Kidney glomerular epithelial cell (primary cell): ENCODE measurements around the gene PABPC1L.
A peak's percentile ranks its signal among the peaks of the same experiment; 100 is the strongest.

Experiments
- DNase-seq: peaks from one replicate; lab custom pipeline; 2025; lab: John Stamatoyannopoulos, UW

PABPC1L gene

DNA sequence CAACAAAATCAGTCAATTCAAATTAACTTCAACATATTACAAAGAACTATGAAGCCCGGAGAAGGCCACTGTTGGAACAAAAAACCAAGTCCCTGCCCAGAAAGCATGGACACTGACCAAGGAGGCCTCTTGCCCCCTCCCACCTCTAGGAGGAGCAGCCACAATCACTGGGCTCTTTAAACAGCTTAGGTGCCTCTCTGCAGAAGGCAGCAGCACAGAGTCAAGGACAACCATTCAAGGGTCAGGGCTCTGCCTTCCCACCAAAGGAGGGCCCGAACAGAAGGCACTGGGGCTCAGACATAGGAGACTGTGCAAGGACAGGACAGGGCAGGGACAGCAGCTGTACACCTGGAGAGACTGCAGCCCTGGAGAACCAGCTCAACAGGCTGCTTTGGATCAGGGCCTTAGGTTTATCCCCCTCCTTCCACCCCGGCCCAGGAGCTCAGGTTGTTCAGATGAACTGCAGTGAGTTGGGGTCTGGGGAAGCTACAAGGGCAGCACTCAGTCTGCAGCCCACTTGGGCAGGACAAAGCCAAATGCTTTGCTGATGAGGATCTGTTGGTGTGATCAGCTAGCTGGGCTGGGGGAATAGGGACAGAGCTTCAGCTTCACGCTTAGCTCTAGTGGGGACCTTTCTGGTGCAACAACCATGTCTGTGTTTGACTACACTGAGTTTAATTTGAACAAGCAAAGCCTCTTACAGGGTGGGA lies 32.6 kb downstream of the PABPC1L start:
- no peak for DNase-seq

GRCh38 chr20:44943828-44944227 lies 34.0 kb downstream of the PABPC1L start:
- DNase-seq = no peak

DNA sequence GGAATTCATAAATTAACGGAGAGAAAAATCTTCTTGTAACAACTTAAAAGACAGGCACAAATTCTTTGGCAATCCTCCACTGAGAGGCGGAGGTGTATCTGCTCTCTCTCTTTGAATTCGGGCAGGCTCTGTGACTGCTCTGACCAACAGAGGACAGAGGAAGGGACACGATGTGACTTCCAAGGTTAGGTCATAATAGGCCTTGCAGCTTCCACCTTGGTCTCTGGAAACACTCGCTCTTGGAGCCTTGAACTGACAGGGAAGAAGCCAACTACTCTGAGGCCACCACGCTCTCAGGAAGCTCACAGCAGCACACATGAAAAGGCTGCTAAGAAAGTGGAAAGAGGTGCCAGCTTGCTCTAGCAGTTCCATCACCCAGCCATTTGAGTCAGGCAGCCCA lies 35.4 kb downstream of the PABPC1L start:
- DNase-seq = no peak

- no peak for DNase-seq
Observed at GRCh38 chr20:44946271-44946852, 36.5 kb downstream of the PABPC1L start.

DNA sequence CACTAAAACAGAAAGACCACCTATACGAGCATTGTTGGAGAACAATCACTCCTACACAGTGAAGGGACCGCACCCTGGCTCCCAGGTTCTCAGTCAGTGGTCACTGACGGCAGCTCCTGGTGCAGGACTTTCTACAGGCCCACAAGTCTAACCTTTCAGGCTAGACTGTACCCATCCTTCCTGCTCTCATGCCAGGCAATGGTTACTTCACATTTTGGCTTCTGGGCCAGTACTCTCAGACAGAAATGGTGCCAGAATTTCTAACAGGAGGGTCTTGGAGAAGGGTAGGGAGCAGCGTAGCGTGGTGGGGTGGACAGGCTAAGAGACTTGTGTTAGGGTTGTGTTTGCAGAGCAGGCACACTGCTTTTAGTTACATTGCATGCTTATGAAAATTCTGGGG lies 38.2 kb downstream of the PABPC1L start:
- DNase-seq = no peak

GRCh38 chr20:44948513-44948912 lies 38.7 kb downstream of the PABPC1L start:
- no peak for DNase-seq

DNA sequence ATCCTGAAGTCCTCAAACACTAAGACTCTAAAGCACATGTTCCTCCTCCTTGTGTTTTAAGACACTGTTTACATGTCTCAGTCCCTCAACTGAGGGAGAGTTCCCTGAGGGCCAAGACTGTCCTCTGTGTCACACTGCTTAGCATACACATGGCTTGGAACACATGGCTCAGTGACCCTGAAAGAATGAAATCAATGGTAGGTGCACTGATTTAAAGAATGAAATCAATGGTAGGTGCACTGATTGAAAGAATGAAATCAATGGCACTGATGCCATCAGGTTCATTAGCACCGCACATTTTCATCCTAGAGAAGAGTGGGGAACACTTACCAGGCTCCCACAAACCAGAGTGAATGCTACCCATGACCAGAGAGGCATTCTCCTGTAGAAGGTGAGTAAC lies 40.5 kb downstream of the PABPC1L start:
- DNase-seq = no peak

DNA sequence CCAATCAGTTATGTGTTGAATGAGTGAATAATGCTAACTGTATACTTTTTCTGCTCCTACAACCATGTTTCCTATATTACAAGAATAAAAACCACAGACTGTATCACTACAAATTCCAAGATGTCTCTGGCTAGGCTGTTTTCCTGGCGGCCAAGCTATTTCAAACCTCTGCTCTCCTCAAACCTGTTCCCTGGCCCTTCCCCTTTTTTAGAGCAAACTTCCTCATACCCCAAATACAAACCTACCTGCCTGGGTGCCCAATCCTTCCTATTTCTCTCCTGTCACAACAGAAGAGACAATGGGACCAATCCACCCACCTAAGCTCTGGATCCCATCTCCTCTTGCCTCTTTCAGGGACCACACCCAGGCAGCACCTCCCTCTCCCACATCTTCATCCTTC lies 42.9 kb downstream of the PABPC1L start:
- no peak for DNase-seq

DNA sequence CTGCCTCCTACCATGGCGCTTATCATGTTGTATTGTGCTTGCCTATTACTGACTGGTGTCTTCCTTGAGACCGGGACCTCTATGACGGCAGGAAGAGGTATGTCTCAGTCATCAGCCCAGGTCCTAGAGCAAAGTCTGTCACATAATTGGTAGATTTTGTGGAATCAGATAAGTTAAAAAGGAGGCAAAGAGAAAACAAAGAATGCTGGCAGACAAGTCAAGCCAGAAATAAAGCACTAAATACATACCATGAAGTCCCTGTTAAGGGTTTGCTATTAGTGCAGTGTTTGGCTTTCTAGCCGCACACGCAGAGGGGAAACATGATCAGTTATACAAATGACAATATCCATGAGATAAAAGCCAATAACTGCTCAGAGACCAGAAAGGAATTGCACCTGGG lies 44.4 kb downstream of the PABPC1L start:
- no peak for DNase-seq

- no peak for DNase-seq
Observed at GRCh38 chr20:44955270-44955669, 45.4 kb downstream of the PABPC1L start.

DNA sequence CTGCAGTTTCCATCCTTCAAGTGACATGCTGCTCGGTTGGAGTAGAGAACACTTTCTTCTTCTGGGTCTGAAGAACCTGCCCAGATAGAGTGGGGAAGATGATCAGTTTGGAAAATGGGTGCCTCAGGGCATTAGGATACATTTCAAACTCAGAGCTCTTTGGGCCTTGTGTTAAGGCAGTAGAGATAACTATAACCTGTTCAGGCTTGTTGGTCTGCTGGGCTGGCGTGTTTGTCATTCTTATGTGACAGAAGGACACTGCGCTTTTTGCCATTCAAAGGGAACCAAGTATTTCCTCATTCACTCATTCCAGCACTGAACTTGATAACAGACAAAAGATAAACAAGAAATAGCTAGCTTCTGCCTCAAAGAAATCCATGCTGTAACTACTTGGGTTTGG lies 46.5 kb downstream of the PABPC1L start:
- DNase-seq = no peak

- DNase-seq = no peak
Observed at GRCh38 chr20:44958276-44958675, 48.4 kb downstream of the PABPC1L start.

- DNase-seq = peak; percentile 26
Observed at GRCh38 chr20:44959082-44959637, 49.3 kb downstream of the PABPC1L start.

DNA sequence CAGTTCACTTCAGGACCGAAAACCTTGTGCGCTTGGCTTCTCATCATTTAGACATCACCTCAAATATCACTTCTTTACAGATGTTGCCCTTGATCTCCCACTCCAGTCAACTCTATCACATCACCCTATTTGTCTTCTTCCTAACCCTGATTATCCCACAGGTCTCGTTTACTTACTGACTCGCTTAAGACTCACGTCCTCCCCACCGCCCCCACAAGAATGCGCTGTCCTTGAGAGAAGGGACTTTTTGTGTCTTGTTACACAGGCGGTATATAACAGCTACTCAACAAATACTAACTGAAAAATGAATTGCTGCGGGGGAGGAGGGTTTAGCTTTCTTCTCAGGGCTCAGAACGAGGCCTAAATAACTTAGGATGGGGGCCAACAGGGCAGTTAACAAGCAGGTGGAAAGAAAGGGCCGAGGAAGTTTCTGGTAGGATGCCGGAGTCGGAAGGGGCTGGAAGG lies 49.8 kb downstream of the PABPC1L start:
- peak; percentile 54 for DNase-seq

- peak; percentile 90 for DNase-seq
Observed at GRCh38 chr20:44960103-44960852, 50.4 kb downstream of the PABPC1L start, which contains the start of gene TOMM34. TSS of gene TOMM34 (minus strand) at chr20:44960397. CDS start at chr20:44960333, 64 bp downstream.

- DNase-seq = no peak
Observed at GRCh38 chr20:44961011-44961869, 51.4 kb downstream of the PABPC1L start.

DNA sequence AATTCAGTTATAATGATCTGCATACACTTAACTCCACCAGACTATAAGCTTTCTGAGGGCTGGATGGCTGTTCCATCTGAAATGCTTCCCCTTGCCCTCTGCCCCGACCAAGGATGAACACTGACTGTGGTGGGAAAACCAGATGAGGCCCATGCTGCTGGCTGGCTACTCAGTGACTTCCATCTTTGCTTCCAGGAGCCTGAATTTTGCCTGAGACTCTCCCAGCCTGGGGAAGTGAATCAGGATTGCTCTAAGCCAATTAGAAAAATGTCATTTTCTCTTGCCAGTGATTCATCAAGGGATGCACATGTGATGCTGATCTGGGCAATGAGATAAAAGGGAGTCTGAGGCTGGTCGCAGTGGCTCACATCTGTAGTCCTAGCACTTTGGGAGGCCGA lies 52.0 kb downstream of the PABPC1L start:
- DNase-seq = peak; percentile 6

DNA sequence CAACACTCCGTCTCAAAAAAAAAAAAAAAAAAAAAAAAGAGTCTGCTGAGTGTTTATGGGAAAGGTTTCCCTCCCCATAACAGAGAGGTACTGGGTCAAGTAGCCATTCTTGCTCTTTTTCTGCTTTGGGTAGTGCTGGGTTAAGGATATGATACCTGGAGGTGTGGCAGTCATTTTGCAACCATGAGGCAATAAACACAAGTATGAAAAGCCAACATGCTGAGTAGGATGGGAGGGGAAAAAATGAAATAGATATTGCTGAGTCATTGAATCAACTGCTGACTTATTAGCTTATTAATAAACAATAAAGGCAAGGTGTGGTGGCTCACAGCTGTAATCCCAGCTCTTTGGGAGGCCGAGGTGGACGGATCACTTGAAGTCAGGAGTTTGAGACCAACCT lies 52.6 kb downstream of the PABPC1L start:
- no peak for DNase-seq

- no peak for DNase-seq
Observed at GRCh38 chr20:44963325-44964215, 53.7 kb downstream of the PABPC1L start.

- no peak for DNase-seq
Observed at GRCh38 chr20:44965651-44966029, 55.8 kb downstream of the PABPC1L start.
